ENCODE results near the gene SPPL2B. TPM values are rescaled to one million over a fixed set of nuclear protein-coding genes. Genes with fewer than 3 reads are reported as not detected.
"Not testable (repeated sequence)": the region's sequence is repeated elsewhere in the genome, so short reads cannot be mapped to it uniquely, and the experiment has no call there.

The SPPL2B gene
- total RNA-seq, 2 experiments from 2014 or later, result 58.9 to 68.2 TPM

- CTCF ChIA-PET, result no interaction called here
- peaks cover 7% of the 10 kb centered on the region for H3K4me1 Mint-ChIP-seq
- POLR2A ChIA-PET, result interaction anchor here (2.1 kb wide), 1 partner anchor 11 kb away, joined by 7 read pairs; the partner anchor contains the start of genes LSM7 and SPPL2B
Measured at GRCh38 chr19:2338751-2339643, 10.5 kb downstream of the SPPL2B start.

GRCh38 chr19:2339644-2340310 is 11.3 kb downstream of the SPPL2B start:
- Mint-ChIP-seq H3K27ac (no peak overlapping the region), H3K4me1 (peaks cover 7% of the 10 kb centered on the region), H3K27me3 (no peaks in the 10 kb centered on the region), H3K4me3 (no peak overlapping the region), H3K9me3 (peaks cover 10% of the 10 kb centered on the region), H3K36me3 (ENCODE audit: low read depth) (peaks cover 15% of the 10 kb centered on the region)
- ChIA-PET CTCF (no interaction called here), POLR2A (no interaction called here)
- no peak for DNase-seq

More at GRCh38 chr19:2338751-2339643, 10.5 kb downstream of the SPPL2B start:
- Mint-ChIP-seq H3K27me3 (no peaks in the 10 kb centered on the region), H3K4me3 (no peak overlapping the region), H3K27ac (no peak overlapping the region), H3K36me3 (ENCODE audit: low read depth) (peaks cover 15% of the 10 kb centered on the region), H3K9me3 (peaks cover 10% of the 10 kb centered on the region)
- no peak for DNase-seq

DNA sequence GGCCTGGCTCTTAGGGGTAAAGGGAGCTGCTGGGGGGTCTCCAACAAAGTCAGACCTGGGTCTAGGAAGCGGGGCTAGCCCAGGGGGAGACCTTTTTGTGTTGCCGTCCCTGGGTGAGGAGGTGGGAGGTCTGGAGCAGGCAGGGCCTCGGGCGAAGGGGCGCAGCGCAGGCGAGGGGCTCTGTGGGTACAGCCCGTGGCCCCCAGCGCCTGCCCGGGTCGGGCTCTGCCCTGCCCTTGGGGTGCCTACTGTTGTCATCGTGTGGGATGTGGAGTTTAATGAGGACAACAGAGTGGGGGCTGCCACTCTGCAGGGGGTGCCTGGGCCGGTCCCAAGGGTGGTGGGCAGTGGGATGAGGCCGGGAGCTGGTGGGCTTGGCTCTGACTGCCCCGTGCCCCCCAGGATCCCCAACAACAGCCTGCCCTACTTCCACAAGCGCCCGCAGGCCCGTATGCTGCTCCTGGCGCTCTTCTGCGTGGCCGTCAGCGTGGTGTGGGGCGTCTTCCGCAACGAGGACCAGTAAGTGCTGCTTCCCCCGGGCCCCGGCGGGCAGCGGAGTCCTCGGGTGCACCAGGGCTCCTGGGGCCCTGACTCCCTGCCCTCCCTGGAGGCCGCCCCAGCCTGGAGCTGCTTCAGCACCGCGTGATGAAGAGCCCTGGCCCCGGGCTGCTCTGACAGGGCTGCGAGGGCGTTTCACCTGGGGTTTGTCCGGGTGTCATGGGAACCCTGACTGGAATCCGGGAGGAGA is 12.2 kb downstream of the SPPL2B start:
- ChIA-PET POLR2A (no interaction called here), CTCF (no interaction called here)
- H3K9me3 Mint-ChIP-seq, result peaks cover 9% of the 10 kb centered on the region
- H3K4me1 Mint-ChIP-seq, result peaks cover 6% of the 10 kb centered on the region
- peaks cover 15% of the 10 kb centered on the region for H3K36me3 Mint-ChIP-seq (ENCODE audit: low read depth)
- H3K4me3 Mint-ChIP-seq, result no peak overlapping the region
- H3K27ac Mint-ChIP-seq, result no peak overlapping the region
- DNase-seq, result no peak
- no peaks in the 10 kb centered on the region for H3K27me3 Mint-ChIP-seq

DNA sequence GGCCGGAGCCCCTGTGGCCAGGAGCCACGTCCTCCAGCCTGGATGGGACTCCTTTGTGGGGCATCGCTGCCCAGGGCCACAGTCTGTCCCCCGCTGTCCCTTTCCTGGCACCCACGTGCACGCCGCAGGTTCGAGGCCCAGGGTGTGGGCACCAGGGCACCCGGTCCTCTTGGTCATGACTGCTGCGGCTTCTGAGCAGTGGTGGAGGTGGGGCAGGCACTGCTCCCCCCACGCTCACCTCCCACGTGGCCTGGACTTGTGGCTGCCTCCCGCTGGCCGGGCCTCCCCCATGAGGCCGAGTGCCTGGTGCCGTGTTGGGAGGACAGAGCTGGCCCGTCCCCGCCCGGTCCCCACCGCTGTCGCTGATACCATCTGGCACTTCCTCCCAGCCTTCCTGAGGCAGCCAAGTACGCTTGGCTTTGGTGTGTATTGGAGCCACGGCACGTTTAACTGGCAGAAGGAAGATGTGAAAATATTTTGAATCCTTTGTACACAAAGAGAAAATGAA is 12.8 kb downstream of the SPPL2B start:
- Mint-ChIP-seq H3K4me1 (peaks cover under 1% of the 10 kb centered on the region), H3K27ac (no peak overlapping the region), H3K9me3 (peaks cover 3% of the 10 kb centered on the region), H3K27me3 (no peaks in the 10 kb centered on the region), H3K4me3 (no peak overlapping the region), H3K36me3 (ENCODE audit: low read depth) (peaks cover 10% of the 10 kb centered on the region)
- DNase-seq, result no peak
- ChIA-PET POLR2A (no interaction called here), CTCF (no interaction called here)

DNA sequence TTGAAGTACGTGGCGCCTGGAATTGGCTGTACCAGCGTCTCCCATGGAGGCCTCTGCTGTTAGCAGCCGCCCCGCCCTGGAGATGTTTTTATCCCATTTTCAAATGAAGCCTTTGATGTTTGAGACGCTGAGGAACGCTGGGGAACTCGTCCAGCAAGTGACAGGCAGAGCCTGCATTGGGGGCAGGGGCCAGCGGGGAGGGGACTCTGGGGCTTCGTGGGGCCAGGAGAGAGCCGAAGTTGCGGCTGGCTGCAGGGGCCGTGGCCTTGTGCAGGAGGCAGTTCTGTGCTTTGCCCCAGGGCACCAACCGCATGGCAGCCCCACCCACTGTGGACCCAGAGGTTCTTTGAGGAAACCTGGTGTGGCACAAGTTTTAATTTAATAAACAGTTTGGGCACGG is 13.5 kb downstream of the SPPL2B start:
- CTCF ChIA-PET, result no interaction called here
- Mint-ChIP-seq H3K4me3 (no peak overlapping the region), H3K27me3 (no peaks in the 10 kb centered on the region), H3K36me3 (ENCODE audit: low read depth) (peaks cover 7% of the 10 kb centered on the region), H3K27ac (no peak overlapping the region), H3K9me3 (no peaks in the 10 kb centered on the region), H3K4me1 (no peaks in the 10 kb centered on the region)
- POLR2A ChIA-PET, result no interaction called here
- no peak for DNase-seq

DNA sequence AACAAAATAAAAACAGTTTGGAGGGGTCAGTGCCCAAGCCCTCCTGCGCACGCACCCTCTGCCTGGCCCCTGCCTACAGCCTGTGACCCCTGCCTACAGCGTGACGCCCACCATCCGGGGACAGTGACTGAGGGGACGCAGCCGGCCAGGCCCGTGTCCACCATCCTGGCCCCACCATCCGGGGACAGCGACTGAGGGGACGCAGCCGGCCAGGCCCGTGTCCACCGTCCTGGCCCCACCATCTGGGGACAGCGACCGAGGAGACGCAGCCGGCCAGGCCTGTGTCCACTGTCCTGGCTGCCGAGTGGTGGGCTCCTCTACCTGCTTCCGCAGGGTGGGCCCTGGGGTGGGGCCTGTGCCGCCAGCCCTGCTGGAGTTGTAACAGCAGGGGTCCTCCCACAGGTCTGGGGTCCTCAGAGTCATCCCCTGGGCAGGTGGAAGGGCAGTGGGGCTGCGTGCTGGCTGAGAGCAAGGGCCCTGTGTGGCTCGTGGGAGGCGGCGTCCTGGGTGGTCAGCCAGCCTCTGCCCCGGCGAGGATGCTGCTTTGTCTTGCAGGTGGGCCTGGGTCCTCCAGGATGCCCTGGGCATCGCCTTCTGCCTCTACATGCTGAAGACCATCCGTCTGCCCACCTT is 14.3 kb downstream of the SPPL2B start:
- Mint-ChIP-seq H3K4me1 (no peaks in the 10 kb centered on the region), H3K36me3 (ENCODE audit: low read depth) (peaks cover 5% of the 10 kb centered on the region), H3K27me3 (no peaks in the 10 kb centered on the region), H3K27ac (no peak overlapping the region), H3K4me3 (no peak overlapping the region), H3K9me3 (no peaks in the 10 kb centered on the region)
- DNase-seq, result no peak
- POLR2A ChIA-PET, result no interaction called here
- CTCF ChIA-PET, result no interaction called here

DNA sequence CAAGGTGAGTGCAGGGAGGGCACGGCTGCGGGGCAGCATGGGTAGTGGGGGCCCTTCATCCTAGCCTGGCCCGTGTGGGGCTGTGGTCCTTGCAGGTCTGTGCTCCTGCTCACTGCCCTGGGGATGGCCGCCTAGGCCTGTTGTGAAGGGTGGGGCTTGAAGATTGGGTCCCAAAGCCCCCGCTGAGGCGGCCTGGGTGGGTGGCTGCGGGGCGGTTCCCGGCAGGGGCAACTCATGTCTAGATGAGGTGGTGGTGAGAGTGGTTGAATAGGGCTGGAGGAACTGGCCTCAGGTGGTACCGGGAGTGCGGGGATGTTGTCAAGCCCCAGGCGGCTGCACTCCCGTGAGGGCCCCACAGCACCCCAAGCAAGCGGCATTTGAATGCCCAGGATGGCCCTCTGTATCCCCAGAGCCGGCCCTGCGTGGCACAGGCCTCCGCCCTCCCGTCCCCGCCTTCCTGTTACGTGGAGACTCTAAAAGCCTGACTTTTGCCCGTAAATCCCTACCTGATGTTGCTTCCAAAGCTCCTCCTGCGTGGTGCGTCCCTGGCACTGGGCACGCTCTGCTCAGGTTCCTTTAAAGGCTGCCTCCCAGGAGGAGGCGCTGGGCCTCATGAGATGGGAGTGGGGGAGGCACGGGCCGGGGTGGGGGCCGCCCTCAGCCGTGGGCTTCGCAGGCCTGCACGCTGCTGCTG is 15.0 kb downstream of the SPPL2B start:
- H3K27me3 Mint-ChIP-seq, result no peaks in the 10 kb centered on the region
- ChIA-PET CTCF (no interaction called here), POLR2A (no interaction called here)
- no peak for DNase-seq
- H3K9me3 Mint-ChIP-seq, result no peaks in the 10 kb centered on the region
- H3K4me3 Mint-ChIP-seq, result no peak overlapping the region
- no peaks in the 10 kb centered on the region for H3K4me1 Mint-ChIP-seq
- H3K36me3 Mint-ChIP-seq (ENCODE audit: low read depth), result peaks cover 3% of the 10 kb centered on the region
- H3K27ac Mint-ChIP-seq, result no peak overlapping the region

- ChIA-PET POLR2A (no interaction called here), CTCF (no interaction called here)
- Mint-ChIP-seq H3K36me3 (ENCODE audit: low read depth) (peaks cover 3% of the 10 kb centered on the region), H3K27me3 (no peaks in the 10 kb centered on the region), H3K27ac (no peak overlapping the region), H3K4me3 (no peak overlapping the region), H3K9me3 (no peaks in the 10 kb centered on the region), H3K4me1 (no peaks in the 10 kb centered on the region)
- no peak for DNase-seq
Measured at GRCh38 chr19:2344381-2344870, 15.9 kb downstream of the SPPL2B start.

DNA sequence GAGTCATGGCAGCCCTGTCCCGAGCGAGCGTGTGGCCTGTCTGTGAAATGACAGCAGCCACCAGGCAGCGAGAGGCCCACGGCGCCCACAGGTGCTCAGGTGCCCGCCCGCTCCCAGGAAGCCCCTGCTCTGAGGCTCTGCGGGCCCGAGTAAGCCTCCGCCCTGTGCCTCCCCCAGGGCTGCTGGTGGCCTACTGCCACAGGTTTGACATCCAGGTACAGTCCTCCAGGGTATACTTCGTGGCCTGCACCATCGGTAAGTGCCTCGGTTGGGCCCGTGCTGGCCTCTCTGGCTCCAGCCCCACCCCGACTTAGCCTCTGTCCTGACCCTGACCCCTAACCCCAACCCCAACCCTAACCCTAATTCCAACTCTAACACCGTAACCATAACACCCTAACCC is 16.6 kb downstream of the SPPL2B start:
- POLR2A ChIA-PET, result no interaction called here
- Mint-ChIP-seq H3K4me1 (no peaks in the 10 kb centered on the region), H3K27me3 (no peaks in the 10 kb centered on the region), H3K4me3 (no peak overlapping the region), H3K9me3 (no peaks in the 10 kb centered on the region), H3K27ac (no peak overlapping the region), H3K36me3 (ENCODE audit: low read depth) (peaks cover 3% of the 10 kb centered on the region)
- CTCF ChIA-PET, result no interaction called here
- no peak for DNase-seq

DNA sequence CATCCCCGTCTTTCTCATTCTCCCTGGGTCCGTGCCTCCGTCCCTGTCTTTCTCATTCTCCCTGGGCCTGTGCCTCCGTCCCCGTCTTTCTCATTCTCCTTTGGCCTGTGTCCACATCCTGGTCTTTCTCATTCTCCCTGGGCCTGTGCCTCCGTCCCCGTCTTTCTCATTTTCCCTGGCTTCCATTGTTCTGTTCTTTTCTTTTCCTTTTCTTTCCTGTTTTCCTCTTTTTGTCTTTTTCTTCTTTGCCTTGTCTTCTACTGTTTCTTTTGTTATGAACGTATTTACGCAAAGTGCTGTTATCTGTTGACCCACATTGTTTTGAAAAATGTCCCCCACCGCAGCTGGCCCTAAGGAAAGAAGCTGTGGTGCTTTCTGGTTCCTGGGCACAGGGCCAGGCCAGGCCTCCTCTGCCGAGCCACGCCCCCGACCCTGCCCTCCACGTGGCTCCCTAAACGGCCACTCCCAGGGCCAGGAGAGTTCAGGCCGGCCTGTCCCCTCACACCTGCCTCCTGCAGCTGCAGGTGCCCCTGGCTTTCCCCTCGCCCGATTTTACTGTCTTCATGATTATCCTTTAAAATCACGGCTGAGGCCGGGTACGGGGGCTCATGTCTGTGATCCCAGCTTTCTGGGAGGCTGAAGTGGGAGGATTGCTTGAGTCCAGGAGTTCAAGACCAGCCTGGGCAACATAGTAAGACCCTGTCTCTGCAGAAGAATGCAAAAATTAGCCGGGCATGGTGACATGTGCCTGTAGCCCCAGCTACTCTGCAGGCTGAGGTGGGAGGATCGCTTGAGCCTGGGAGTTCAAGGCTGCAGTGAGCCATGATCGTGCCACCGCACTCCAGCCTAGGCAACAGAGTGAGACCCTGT is 17.5 kb downstream of the SPPL2B start:
- Mint-ChIP-seq H3K27me3 (no peaks in the 10 kb centered on the region), H3K9me3 (no peaks in the 10 kb centered on the region), H3K36me3 (ENCODE audit: low read depth) (peaks cover 3% of the 10 kb centered on the region), H3K4me3 (no peak overlapping the region), H3K4me1 (no peaks in the 10 kb centered on the region), H3K27ac (no peak overlapping the region)
- ChIA-PET CTCF (no interaction called here), POLR2A (no interaction called here)
- no peak for DNase-seq

- H3K4me3 Mint-ChIP-seq; H3K9me3 Mint-ChIP-seq; H3K4me1 Mint-ChIP-seq; DNase-seq; POLR2A ChIA-PET; H3K27me3 Mint-ChIP-seq; CTCF ChIA-PET; H3K36me3 Mint-ChIP-seq (ENCODE audit: low read depth); H3K27ac Mint-ChIP-seq: not testable (repeated sequence)
Measured at GRCh38 chr19:2349818-2350217, 21.3 kb downstream of the SPPL2B start.

GRCh38 chr19:2350656-2351055 is 22.2 kb downstream of the SPPL2B start:
- POLR2A ChIA-PET, result no interaction called here
- H3K4me1 Mint-ChIP-seq, result no peaks in the 10 kb centered on the region

More at GRCh38 chr19:2350656-2351055, 22.2 kb downstream of the SPPL2B start:
- no peak overlapping the region for H3K27ac Mint-ChIP-seq
- H3K4me3 Mint-ChIP-seq, result no peak overlapping the region
- DNase-seq, result no peak
- CTCF ChIA-PET, result no interaction called here
- H3K9me3 Mint-ChIP-seq, result no peaks in the 10 kb centered on the region
- no peaks in the 10 kb centered on the region for H3K27me3 Mint-ChIP-seq
- peaks cover 1% of the 10 kb centered on the region for H3K36me3 Mint-ChIP-seq (ENCODE audit: low read depth)

Data from activated CD4-positive, alpha-beta memory T cell treated with anti-CD3 and anti-CD28 coated beads, Interleukin-2, amount 10 ng/mL, durations not matched to agents 7 days and 5 days (primary cell).